A673 (cell line): ENCODE results near the gene NR4A3.

ENCODE experiments used
- EZH2 ChIP-seq: fragments of 200-600 bp; sonication (generic); IDR thresholded peaks from 2 replicates; pipeline ENCODE4 v1.6.1; 2017; ENCODE audit warnings: borderline replicate concordance, low read depth, mild to moderate bottlenecking, mixed read lengths, antibody characterized with exemption, low read length; ENCODE audit not compliant: poor library complexity, severe bottlenecking
- TF ChIP-seq, protein P1 (sequence below): fragments of 300-800, 200-600 bp; sonication (generic); conservative IDR thresholded peaks from 2 replicates; pipeline ENCODE4 v1.5.1; 2017; ENCODE audit warnings: low read depth, mild to moderate bottlenecking, antibody characterized with exemption, low read length, moderate library complexity, mixed read lengths

DNA sequence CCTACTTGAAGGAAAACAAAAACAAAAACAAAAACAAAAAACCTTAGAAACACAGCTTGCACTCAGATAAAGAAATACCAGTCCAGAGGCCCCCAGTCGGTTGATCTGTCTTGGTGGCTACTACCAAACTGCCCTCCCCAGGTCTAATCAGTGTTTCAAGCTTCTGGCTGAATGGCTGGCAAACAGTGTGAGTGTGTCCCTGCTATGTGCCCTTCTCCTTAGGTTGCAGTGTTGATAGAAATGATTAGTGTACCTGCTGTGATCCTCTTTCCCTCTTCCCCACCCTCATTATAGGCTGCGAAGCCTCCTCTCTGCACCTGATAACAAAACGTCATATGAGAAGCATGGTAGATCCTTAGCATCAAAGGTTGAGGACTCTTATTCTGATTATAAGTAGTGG lies 12.8 kb downstream of the NR4A3 start:
- TF ChIP-seq EZH2: no peak
- TF ChIP-seq, protein P1, sequence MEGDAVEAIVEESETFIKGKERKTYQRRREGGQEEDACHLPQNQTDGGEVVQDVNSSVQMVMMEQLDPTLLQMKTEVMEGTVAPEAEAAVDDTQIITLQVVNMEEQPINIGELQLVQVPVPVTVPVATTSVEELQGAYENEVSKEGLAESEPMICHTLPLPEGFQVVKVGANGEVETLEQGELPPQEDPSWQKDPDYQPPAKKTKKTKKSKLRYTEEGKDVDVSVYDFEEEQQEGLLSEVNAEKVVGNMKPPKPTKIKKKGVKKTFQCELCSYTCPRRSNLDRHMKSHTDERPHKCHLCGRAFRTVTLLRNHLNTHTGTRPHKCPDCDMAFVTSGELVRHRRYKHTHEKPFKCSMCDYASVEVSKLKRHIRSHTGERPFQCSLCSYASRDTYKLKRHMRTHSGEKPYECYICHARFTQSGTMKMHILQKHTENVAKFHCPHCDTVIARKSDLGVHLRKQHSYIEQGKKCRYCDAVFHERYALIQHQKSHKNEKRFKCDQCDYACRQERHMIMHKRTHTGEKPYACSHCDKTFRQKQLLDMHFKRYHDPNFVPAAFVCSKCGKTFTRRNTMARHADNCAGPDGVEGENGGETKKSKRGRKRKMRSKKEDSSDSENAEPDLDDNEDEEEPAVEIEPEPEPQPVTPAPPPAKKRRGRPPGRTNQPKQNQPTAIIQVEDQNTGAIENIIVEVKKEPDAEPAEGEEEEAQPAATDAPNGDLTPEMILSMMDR: no peak
